Mononuclear cell (primary cell): Measurements from ENCODE around the gene EIF5. TPM values are rescaled to one million over a fixed set of nuclear protein-coding genes. Genes with fewer than 3 reads are reported as not detected.
"Not testable (repeated sequence)": the region's sequence is repeated elsewhere in the genome, so short reads cannot be mapped to it uniquely, and the experiment has no call there.

Experiments
- H3K27me3 ChIP-seq: 2 replicates; pipeline ENCODE4 v1.6.0; 2011; ENCODE audit warnings: low read length, control low read depth; ENCODE audit not compliant: insufficient read depth
- H3K4me1 ChIP-seq: 2 replicates; pipeline ENCODE4 v1.5.1; 2011; ENCODE audit warnings: mild to moderate bottlenecking, low read length, control low read depth; ENCODE audit not compliant: insufficient read depth
- H3K4me3 ChIP-seq: 2 replicates; pipeline ENCODE4 v1.5.1; 2011; ENCODE audit warnings: mild to moderate bottlenecking, low read length, moderate library complexity
- H3K9me3 ChIP-seq: 2 replicates; pipeline ENCODE4 v1.5.1; 2011; ENCODE audit warnings: low read depth, mild to moderate bottlenecking, control low read depth, low read length
- total RNA-seq: library from RNA; depleted of rRNA; stranded (reverse); fragments of >200 nt; gene quantifications from one replicate; pipeline ENCODE4 v1.2.3, GENCODE V29; 2012

Gene EIF5
- total RNA-seq, 1 donor: 509 TPM

- Histone ChIP-seq H3K4me1 (peaks cover 14% of the 10 kb centered on the region), H3K27me3 (no peaks in the 10 kb centered on the region), H3K4me3 (no peak overlapping the region), H3K9me3 (no peaks in the 10 kb centered on the region)
Measured at GRCh38 chr14:103340480-103341212, 6.6 kb downstream of the EIF5 start.

GRCh38 chr14:103341250-103342129 is 7.5 kb downstream of the EIF5 start:
- H3K4me1 ChIP-seq: peaks cover 5% of the 10 kb centered on the region
- no peaks in the 10 kb centered on the region for H3K27me3 ChIP-seq
- no peaks in the 10 kb centered on the region for H3K9me3 ChIP-seq
- no peak overlapping the region for H3K4me3 ChIP-seq

GRCh38 chr14:103343164-103343879 is 9.3 kb downstream of the EIF5 start:
- Histone ChIP-seq H3K4me3 (no peak overlapping the region), H3K4me1 (no peaks in the 10 kb centered on the region)

GRCh38 chr14:103343905-103344797 is 10.1 kb downstream of the EIF5 start:
- no peak overlapping the region for H3K4me3 ChIP-seq
- H3K9me3 ChIP-seq: no peaks in the 10 kb centered on the region
- H3K4me1 ChIP-seq: no peaks in the 10 kb centered on the region
- H3K27me3 ChIP-seq: no peaks in the 10 kb centered on the region

More at GRCh38 chr14:103343164-103343879, 9.3 kb downstream of the EIF5 start:
- Histone ChIP-seq H3K9me3 (no peaks in the 10 kb centered on the region), H3K27me3 (no peaks in the 10 kb centered on the region)

- Histone ChIP-seq H3K4me3 (no peak overlapping the region), H3K9me3 (no peaks in the 10 kb centered on the region)
Measured at GRCh38 chr14:103346286-103346685, 12.2 kb downstream of the EIF5 start.

GRCh38 chr14:103347091-103347815 is 13.2 kb downstream of the EIF5 start:
- Histone ChIP-seq H3K4me3 (no peak overlapping the region), H3K4me1 (no peaks in the 10 kb centered on the region), H3K27me3 (no peaks in the 10 kb centered on the region)

More at GRCh38 chr14:103346286-103346685, 12.2 kb downstream of the EIF5 start:
- no peaks in the 10 kb centered on the region for H3K27me3 ChIP-seq
- H3K4me1 ChIP-seq: no peaks in the 10 kb centered on the region

GRCh38 chr14:103348154-103348553 is 14.1 kb downstream of the EIF5 start:
- Histone ChIP-seq H3K27me3 (no peaks in the 10 kb centered on the region), H3K9me3 (no peaks in the 10 kb centered on the region), H3K4me3 (no peak overlapping the region), H3K4me1 (no peaks in the 10 kb centered on the region)

More at GRCh38 chr14:103347091-103347815, 13.2 kb downstream of the EIF5 start:
- no peaks in the 10 kb centered on the region for H3K9me3 ChIP-seq

- Histone ChIP-seq H3K27me3 (no peaks in the 10 kb centered on the region), H3K4me3 (no peak overlapping the region), H3K4me1 (no peaks in the 10 kb centered on the region), H3K9me3 (no peaks in the 10 kb centered on the region)
Measured at GRCh38 chr14:103349982-103350381, 15.9 kb downstream of the EIF5 start.

GRCh38 chr14:103353362-103353761 is 19.3 kb downstream of the EIF5 start:
- H3K4me1 ChIP-seq: peaks cover 7% of the 10 kb centered on the region
- H3K9me3 ChIP-seq: no peaks in the 10 kb centered on the region
- no peaks in the 10 kb centered on the region for H3K27me3 ChIP-seq
- H3K4me3 ChIP-seq: no peak overlapping the region

GRCh38 chr14:103354141-103354540 is 20.1 kb downstream of the EIF5 start:
- Histone ChIP-seq H3K4me3 (no peak overlapping the region), H3K4me1 (peaks cover 7% of the 10 kb centered on the region), H3K27me3 (no peaks in the 10 kb centered on the region), H3K9me3 (no peaks in the 10 kb centered on the region)

- H3K4me3 ChIP-seq: no peak overlapping the region
Measured at GRCh38 chr14:103356024-103356682, 22.1 kb downstream of the EIF5 start.

GRCh38 chr14:103357552-103357951 is 23.5 kb downstream of the EIF5 start:
- H3K27me3 ChIP-seq, H3K9me3 ChIP-seq, H3K4me3 ChIP-seq: not testable (repeated sequence)
- peaks cover 12% of the 10 kb centered on the region for H3K4me1 ChIP-seq

More at GRCh38 chr14:103356024-103356682, 22.1 kb downstream of the EIF5 start:
- Histone ChIP-seq H3K4me1 (peaks cover 7% of the 10 kb centered on the region), H3K27me3 (no peaks in the 10 kb centered on the region), H3K9me3 (no peaks in the 10 kb centered on the region)

- H3K27me3 ChIP-seq: no peaks in the 10 kb centered on the region
- peaks cover 12% of the 10 kb centered on the region for H3K4me1 ChIP-seq
- peaks cover 8% of the 10 kb centered on the region for H3K9me3 ChIP-seq
- H3K4me3 ChIP-seq: no peak overlapping the region
Measured at GRCh38 chr14:103360548-103360947, 26.5 kb downstream of the EIF5 start.
